Measurements from ENCODE around the gene IGFBP2.

The IGFBP2 gene

DNA sequence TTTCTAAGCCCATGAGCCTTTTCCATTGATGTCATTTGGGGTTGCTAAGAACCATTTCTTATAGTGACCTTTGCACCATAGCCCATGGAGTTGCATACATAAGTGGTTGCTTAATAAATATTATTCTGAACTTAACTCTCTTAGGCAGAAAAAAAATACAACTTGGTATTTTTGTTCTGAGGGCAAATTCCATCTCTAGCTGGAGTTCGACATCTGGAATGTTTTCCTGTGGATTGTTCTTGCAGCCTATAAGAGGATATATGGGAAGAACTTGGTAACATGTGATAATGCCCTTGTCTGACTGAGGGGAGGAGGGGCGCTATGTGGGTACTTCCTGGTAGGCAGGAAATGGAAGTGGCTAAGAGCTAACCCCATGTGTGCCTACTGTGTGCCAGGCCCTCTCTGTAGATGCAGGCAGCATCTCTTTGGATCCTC, 20.7 kb downstream of the IGFBP2 start:
- DNase-seq (ENCODE audit: low read depth) = peak; percentile 43
- TF ChIP-seq, protein P1, sequence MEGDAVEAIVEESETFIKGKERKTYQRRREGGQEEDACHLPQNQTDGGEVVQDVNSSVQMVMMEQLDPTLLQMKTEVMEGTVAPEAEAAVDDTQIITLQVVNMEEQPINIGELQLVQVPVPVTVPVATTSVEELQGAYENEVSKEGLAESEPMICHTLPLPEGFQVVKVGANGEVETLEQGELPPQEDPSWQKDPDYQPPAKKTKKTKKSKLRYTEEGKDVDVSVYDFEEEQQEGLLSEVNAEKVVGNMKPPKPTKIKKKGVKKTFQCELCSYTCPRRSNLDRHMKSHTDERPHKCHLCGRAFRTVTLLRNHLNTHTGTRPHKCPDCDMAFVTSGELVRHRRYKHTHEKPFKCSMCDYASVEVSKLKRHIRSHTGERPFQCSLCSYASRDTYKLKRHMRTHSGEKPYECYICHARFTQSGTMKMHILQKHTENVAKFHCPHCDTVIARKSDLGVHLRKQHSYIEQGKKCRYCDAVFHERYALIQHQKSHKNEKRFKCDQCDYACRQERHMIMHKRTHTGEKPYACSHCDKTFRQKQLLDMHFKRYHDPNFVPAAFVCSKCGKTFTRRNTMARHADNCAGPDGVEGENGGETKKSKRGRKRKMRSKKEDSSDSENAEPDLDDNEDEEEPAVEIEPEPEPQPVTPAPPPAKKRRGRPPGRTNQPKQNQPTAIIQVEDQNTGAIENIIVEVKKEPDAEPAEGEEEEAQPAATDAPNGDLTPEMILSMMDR (conservative IDR thresholded peaks at IDR 0.05; ENCODE audit: control insufficient read depth, insufficient read depth, low read depth, low read length) = no peak
- no peak overlapping the region for H3K4me3 ChIP-seq (ENCODE audit: control insufficient read depth, low read depth, low read length)

GRCh38 chr2:216654528-216655052, 21.4 kb downstream of the IGFBP2 start:
- TF ChIP-seq, protein P1 (conservative IDR thresholded peaks at IDR 0.05; ENCODE audit: control insufficient read depth, insufficient read depth, low read depth, low read length) = no peak
- no peak for DNase-seq (ENCODE audit: low read depth)
- no peak overlapping the region for H3K4me3 ChIP-seq (ENCODE audit: control insufficient read depth, low read depth, low read length)

- TF ChIP-seq, protein P1 (conservative IDR thresholded peaks at IDR 0.05; ENCODE audit: control insufficient read depth, insufficient read depth, low read depth, low read length) = no peak
- H3K4me3 ChIP-seq (ENCODE audit: control insufficient read depth, low read depth, low read length) = no peak overlapping the region
- DNase-seq (ENCODE audit: low read depth) = no peak
Measured at GRCh38 chr2:216657086-216657855, 24.1 kb downstream of the IGFBP2 start.

GRCh38 chr2:216657980-216658379, 24.8 kb downstream of the IGFBP2 start:
- no peak for DNase-seq (ENCODE audit: low read depth)
- no peak overlapping the region for H3K4me3 ChIP-seq (ENCODE audit: control insufficient read depth, low read depth, low read length)
- TF ChIP-seq, protein P1 (conservative IDR thresholded peaks at IDR 0.05; ENCODE audit: control insufficient read depth, insufficient read depth, low read depth, low read length) = no peak

DNA sequence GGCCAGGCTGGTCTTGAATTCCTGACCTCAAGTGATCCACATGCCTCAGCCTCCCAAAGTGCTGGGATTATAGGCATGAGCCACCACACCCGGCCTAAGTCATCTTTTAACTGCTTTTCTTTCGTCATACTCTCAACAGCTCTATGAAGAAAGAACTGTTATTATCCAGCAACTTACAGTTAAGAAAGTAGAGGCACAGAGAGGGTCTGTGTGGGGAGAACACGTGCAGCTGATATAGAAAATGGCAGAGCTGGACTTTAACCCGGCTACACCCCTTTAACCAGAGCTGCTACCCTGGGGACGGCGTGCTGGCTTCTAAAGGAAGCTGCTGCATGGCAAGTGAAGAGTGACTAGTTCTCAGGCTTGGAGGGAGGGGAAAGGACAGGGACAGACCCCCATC, 25.5 kb downstream of the IGFBP2 start:
- TF ChIP-seq, protein P1 (conservative IDR thresholded peaks at IDR 0.05; ENCODE audit: control insufficient read depth, insufficient read depth, low read depth, low read length) = no peak
- no peak overlapping the region for H3K4me3 ChIP-seq (ENCODE audit: control insufficient read depth, low read depth, low read length)
- DNase-seq (ENCODE audit: low read depth) = no peak

DNA sequence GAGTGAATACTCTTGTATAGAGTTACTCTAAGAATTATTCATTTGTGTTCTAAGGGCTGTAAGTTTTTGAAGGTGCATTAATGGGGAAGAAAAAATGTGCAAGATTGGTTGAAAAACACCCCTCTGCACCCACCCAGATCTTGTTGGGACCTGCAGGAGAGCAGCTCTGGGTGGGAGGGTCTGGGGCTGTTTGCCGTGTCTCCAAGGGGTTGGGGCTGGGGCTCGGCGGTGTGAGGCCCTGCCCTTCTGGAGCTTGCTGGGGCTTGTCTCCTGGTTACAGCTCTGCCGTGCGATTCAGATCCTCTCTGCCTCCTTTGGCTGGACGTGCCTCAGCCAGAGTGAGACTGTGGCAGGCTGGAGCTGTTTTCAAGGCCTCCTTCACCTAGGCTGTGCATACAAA, 26.1 kb downstream of the IGFBP2 start:
- no peak overlapping the region for H3K4me3 ChIP-seq (ENCODE audit: control insufficient read depth, low read depth, low read length)
- TF ChIP-seq, protein P1 (conservative IDR thresholded peaks at IDR 0.05; ENCODE audit: control insufficient read depth, insufficient read depth, low read depth, low read length) = no peak
- DNase-seq (ENCODE audit: low read depth) = no peak
